GM21367 (cell line): ENCODE results near the gene ZNF609.

Experiments
- ATAC-seq: cut with Tn5 transposase; IDR thresholded peaks from one replicate; pipeline ENCODE4 v1.9.1; 2021; ENCODE audit not compliant: unreplicated experiment

Gene ZNF609

DNA sequence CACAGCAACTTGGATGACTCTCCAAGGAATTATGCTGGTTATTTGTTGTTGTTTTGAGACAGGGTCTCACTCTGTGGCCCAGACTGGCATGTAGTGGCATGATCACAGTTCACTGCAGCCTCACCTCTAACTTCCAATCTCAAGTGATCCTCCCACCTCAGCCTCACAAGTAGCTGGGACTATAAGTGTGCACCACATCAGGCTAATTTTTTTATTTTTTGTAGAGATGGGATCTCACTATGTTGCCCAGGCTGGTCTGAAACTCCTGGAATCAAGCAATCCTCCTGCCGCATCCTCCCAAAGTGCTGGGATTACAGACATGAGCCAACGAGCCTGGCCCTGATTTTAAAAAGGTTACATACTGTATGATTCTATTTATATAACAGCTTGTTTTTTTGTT, 252.0 kb downstream of the ZNF609 start:
- no peak for ATAC-seq

DNA sequence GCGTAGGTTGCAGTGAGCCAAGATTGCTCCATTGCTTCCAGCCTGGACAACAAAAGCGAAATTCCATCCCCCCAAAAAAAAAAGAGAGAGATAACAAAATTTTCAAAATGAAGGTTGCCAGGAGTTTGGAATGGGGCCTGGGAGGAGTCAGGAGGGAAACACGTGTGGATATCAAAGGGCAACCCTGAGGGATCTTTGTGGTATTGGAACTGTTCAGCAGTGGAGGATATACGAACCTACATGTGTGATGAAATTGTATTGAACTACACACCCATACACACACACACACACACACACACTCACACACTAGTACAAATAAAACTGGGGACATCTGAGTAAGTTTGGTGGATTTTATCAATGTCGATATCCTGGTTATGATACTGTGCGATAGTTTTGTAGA, 253.2 kb downstream of the ZNF609 start:
- ATAC-seq: no peak

DNA sequence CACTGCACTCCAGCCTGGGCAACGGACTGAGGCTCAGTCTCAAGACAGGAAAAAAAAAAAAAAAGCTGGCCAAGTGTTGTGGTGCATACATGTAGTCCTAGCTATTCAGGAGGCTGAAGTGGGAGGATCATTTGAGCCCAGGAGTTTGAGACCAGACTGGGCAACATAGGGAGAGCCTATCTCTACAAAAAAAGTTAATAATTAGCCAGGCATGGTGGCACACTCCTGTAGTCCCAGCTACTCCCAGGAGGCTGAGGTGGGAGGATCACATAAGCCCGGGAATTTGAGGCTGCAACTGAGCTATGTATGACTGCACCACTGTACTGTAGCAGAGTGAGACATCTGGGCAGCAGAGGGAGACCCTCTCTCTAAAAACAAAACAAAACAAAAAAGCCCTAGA, 256.1 kb downstream of the ZNF609 start:
- no peak for ATAC-seq

DNA sequence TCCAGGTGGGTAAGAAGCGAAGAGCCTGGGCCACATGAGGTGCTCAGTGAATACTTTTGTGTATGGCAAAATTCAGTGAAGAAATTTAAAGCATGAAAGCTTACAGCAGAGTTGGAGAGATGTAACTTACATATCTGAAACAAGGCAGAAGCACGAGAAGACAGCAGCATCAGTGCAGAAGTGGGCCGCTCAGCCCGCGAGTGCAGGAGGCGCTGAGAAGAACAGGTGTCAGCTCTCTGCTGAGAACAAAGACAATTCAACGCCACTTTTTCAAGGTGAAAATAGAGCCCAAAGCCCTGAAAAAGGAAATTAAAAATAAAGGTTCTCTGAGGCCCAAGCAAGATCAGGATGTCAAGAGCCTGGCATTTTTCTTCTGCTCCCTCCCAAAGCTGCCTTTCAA, 256.8 kb downstream of the ZNF609 start:
- no peak for ATAC-seq

DNA sequence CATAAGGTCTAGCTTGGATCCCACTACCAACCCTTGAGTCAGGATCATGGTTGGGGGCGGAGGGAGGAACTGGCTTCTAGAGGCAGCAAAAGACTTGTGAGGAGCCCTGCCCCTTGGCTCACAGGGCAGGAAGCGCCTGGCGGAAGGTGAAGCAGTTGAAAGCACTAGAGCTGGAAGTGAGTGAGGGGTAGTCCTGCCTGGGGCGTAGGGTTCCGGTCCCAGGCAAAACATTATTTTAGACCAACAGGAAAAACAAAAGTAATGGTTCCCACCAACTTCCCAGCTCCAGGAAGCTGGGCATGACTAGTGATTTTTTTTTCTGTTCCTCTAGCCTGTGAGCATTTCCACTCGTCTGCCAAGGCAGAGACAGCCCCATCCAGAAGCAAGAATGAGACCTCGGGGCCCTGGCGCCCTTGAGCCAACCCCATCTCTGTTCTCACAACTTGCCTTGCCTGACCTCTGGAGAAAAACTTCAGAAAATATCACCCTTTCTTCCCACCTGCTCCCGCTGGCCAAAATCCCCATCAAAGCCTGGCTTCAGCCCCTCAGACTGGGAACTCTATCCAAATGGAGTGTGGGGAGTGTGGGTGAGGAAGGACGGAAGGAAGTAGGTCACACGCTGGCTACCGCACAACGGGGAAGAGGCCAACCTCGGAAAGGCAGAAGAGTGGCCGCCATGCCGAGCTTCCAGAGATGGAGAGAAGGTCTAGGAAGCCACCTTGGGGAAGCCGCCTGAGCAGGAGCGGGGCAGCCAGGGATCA, 257.5 kb downstream of the ZNF609 start:
- no peak for ATAC-seq

DNA sequence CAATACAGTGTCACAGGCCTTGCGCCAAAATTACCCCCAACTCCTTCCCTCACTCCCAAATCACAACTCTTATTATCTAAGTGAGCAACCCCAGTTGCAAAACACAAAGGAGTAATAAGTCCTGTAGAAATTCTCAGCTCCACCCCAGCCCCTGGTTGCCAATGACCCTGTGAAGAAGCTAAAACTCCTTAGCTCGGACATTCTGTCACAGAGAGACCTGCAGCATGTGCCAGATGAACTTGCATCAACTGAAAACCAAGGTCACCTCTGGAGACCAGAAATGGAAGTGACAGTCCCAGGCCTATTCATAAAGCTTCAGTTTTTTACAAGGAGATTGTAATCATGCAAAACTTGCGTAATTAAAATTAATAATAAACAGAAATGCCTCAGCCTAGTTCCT, 259.8 kb downstream of the ZNF609 start:
- no peak for ATAC-seq

DNA sequence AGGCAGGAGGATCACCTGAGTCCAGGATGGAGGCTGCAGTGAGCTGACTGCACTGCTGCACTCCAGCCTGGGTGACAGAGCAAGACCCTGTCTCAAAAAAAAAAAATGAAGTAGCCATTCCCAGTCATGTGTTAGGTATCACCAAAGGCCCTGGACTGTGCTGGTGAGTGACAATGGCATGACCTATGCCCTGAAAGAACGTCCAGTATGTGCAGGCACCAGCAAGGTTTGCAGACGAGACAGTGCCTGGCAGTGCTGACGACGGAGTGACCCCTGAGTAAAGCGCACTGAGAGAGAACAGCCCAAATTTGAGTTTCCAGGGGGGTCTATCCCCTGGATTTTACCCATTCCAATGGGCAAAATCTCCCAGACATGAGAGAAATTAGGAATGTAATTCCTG, 269.8 kb downstream of the ZNF609 start:
- ATAC-seq: no peak

DNA sequence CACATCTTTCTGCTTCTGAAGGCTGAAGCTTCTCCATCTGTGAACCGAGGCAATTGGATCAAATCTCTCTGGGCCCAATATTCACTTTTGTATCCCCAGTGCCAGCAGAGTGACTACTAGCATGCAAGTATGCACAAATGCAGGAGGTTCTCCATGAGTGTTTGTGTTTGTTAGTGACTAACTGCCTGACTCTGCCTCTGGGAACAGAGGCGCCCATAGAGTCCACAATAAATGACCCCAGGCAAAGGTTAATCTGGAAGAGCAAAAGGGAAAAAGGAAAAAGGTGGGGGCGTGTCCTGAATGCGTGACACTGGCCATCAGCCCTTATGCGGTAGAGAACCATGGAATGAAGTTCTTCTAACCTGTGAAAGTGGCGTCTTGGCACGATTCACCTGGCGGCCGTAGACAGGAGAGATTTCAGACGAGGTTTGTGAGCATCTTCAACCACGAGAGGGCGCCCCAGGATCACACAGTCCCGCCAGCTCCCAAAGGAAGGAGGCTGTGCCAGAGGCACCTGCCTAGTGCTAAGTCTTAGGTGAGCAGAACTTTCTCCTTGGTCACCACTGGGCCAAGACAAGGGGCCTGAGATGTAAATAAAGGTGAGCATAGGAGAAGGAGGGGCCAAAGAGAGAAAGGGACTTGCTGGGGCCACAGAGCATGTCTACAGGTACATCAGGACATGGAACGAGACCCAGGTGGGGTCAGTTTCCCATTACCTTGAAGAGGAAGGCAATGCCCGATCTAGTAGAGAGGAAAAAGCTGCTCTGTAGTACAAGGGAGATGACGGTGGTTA, 270.8 kb downstream of the ZNF609 start:
- ATAC-seq: no peak

DNA sequence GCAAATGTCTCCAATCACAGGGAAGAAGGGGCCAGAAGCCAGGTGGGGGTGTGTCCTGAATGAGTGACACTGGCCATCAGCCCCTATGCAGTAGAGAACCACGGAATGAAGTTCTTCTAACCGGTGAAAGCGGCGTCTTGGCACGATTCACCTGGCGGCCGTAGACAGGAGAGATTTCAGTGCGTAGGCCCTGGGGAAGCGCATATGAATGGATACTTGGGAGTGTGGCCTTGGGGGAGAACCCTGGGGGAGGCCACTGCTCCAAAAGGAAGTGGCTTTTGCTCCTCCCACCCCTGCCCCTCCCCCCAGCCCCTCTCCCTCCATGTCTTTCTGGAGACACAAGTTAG, 271.4 kb downstream of the ZNF609 start:
- no peak for ATAC-seq

DNA sequence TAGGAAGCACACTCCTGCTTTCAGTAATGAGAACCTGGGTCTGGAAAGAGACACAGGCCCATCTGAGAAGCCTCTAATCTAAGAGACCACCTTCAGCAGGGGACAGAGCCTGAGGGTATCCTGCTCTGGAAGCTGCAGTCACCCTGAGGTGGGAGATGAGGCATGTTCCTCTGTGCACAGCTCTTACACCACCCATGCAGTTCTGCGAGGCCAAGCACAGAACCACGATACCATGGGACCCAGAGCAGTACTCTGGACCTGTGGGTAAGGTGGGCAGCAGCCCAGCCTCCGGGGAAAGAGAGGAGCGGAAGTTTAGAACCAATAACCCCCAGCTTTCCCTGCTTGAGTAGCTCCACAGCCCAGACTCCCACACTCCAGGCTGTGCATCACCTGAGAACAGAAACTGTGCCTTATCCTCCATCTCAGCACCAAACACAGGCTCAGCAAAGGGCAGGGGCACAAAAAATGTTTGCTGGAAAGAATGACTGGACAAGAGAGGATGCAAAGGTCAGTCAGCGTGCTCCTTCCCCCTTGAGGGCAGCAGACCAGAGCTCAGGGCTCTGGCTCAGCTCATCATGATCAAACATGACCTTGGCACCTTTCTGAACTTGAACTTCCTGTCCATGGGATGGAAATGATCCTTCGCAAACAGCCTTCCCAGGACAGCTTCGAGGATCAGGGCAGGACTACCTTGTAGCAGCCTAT, 271.9 kb downstream of the ZNF609 start:
- ATAC-seq: no peak
